ENCODE data around the gene FERMT2.

The FERMT2 gene

GRCh38 chr14:52950898-52951680, at the start of gene FERMT2:
TSS of gene FERMT2 (minus strand) at chr14:52951050. CDS start at chr14:52950568, 482 bp downstream.
- no peak for DNase-seq (ENCODE audit: low read depth)

GRCh38 chr14:52998376-52999015, 47.6 kb upstream of the FERMT2 start:
- DNase-seq (ENCODE audit: low read depth) = no peak

GRCh38 chr14:52996493-52996892, 45.6 kb upstream of the FERMT2 start:
- DNase-seq (ENCODE audit: low read depth) = no peak

- DNase-seq (ENCODE audit: low read depth) = no peak
Measured at GRCh38 chr14:52995998-52996397, 45.1 kb upstream of the FERMT2 start.

- DNase-seq (ENCODE audit: low read depth) = no peak
Measured at GRCh38 chr14:52992236-52992870, 41.5 kb upstream of the FERMT2 start.

GRCh38 chr14:52988139-52988538, 37.3 kb upstream of the FERMT2 start:
- no peak for DNase-seq (ENCODE audit: low read depth)

- DNase-seq (ENCODE audit: low read depth) = no peak
Measured at GRCh38 chr14:52987514-52987913, 36.7 kb upstream of the FERMT2 start.

GRCh38 chr14:52987042-52987441, 36.2 kb upstream of the FERMT2 start:
- DNase-seq (ENCODE audit: low read depth) = no peak

- no peak for DNase-seq (ENCODE audit: low read depth)
Measured at GRCh38 chr14:52977798-52978197, 26.9 kb upstream of the FERMT2 start.

GRCh38 chr14:52974406-52974805, 23.6 kb upstream of the FERMT2 start:
- no peak for DNase-seq (ENCODE audit: low read depth)

- DNase-seq (ENCODE audit: low read depth) = peak; percentile 29
Measured at GRCh38 chr14:52961060-52961639, 10.3 kb upstream of the FERMT2 start.

GRCh38 chr14:52960627-52961026, 9.8 kb upstream of the FERMT2 start:
- DNase-seq (ENCODE audit: low read depth) = no peak

GRCh38 chr14:52954346-52955214, 3.7 kb upstream of the FERMT2 start:
- no peak for DNase-seq (ENCODE audit: low read depth)

GRCh38 chr14:52951681-52952554, 1.1 kb upstream of the FERMT2 start:
- DNase-seq (ENCODE audit: low read depth) = no peak

- DNase-seq (ENCODE audit: low read depth) = peak; percentile 4
Measured at GRCh38 chr14:52950410-52950897, 396 bp downstream of the FERMT2 start.

- DNase-seq (ENCODE audit: low read depth) = no peak
Measured at GRCh38 chr14:52949711-52950409, 990 bp downstream of the FERMT2 start.

GRCh38 chr14:52949249-52949648, 1.6 kb downstream of the FERMT2 start:
- DNase-seq (ENCODE audit: low read depth) = no peak

GRCh38 chr14:52948836-52949235, 2.0 kb downstream of the FERMT2 start:
- no peak for DNase-seq (ENCODE audit: low read depth)

GRCh38 chr14:52948039-52948438, 2.8 kb downstream of the FERMT2 start:
- DNase-seq (ENCODE audit: low read depth) = no peak

- DNase-seq (ENCODE audit: low read depth) = no peak
Measured at GRCh38 chr14:52944254-52944653, 6.6 kb downstream of the FERMT2 start.
